Measurements from ENCODE around the gene DTX3.

GRCh38 chr12:57655541-57656240 is 51.1 kb downstream of the DTX3 start:
- TF ChIP-seq JUN (CRISPR knock-in tag; IDR thresholded peaks at IDR 0.05) = no peak
- no peak for TF ChIP-seq KDM4B (CRISPR knock-in tag; IDR thresholded peaks at IDR 0.05)
- no peak for TF ChIP-seq ZBTB21 (CRISPR knock-in tag; IDR thresholded peaks at IDR 0.05)
- TF ChIP-seq NR3C1 (CRISPR knock-in tag; IDR thresholded peaks at IDR 0.05) = no peak
- no peak for TF ChIP-seq SP4 (CRISPR knock-in tag; IDR thresholded peaks at IDR 0.05)
- TF ChIP-seq GMEB1 (CRISPR knock-in tag; IDR thresholded peaks at IDR 0.05; ENCODE audit: borderline replicate concordance) = no peak
- no peak for TF ChIP-seq ELF1 (CRISPR knock-in tag; IDR thresholded peaks at IDR 0.05)
- no peak for TF ChIP-seq HMG20A (CRISPR knock-in tag; IDR thresholded peaks at IDR 0.05; ENCODE audit: borderline replicate concordance)
- TF ChIP-seq TOE1 (CRISPR knock-in tag; IDR thresholded peaks at IDR 0.05) = no peak
- TF ChIP-seq SRF (IDR thresholded peaks at IDR 0.05; ENCODE audit: low read depth, low read length) = no peak
- no peak for TF ChIP-seq KLF13 (CRISPR knock-in tag; IDR thresholded peaks at IDR 0.05)
- TF ChIP-seq KDM1A (CRISPR knock-in tag; IDR thresholded peaks at IDR 0.05) = no peak

All from HepG2 (cell line).